ENCODE measurements around the gene ENTPD1.

DNA sequence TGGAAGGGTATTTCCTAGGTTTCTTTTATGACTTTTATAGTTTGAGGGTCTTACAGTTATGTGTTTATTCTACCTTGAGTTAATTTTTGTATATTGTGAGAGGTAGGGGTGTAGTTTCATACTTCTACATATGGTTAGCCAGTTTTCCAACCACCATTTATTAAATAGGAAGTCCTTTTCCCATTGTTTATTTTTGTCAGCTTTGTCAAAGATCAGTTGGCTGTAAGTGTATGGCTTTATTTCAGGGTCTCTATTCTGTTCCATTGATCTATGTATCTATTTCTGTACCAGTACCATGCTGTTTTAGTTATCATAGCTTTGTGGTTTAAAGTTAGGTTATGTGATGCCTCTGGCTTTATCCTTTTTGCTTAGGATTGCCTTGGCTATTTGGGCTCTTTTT is 79.9 kb downstream of the ENTPD1 start:
- no peak for TF ChIP-seq CTCF (IDR thresholded peaks at IDR 0.05)
- TF ChIP-seq ZFX (IDR thresholded peaks at IDR 0.05; ENCODE audit: borderline replicate concordance), result no peak
